HepG2 (cell line): ENCODE data around the gene SLC16A3. TPM values are rescaled to one million over a fixed set of nuclear protein-coding genes. Genes with fewer than 3 reads are reported as not detected.

Source experiments
- AGO1 ChIP-seq: fragments of 200-400 bp; formaldehyde crosslinking; IDR thresholded peaks from 2 replicates; pipeline ENCODE4 v1.6.1; 2017; ENCODE audit warnings: mild to moderate bottlenecking, low read depth, low read length, moderate library complexity; ENCODE audit not compliant: poor library complexity, severe bottlenecking
- GPN1 ChIP-seq: sonication (generic); formaldehyde crosslinking; IDR thresholded peaks from 2 replicates; pipeline ENCODE4 v1.5.1; 2020; ENCODE audit warnings: missing genetic modification reagents, borderline replicate concordance
- HIVEP1 ChIP-seq: sonication (generic); formaldehyde crosslinking; IDR thresholded peaks from 2 replicates; pipeline ENCODE4 v1.4.0; 2020; ENCODE audit warnings: mild to moderate bottlenecking, missing genetic modification reagents
- KAT8 ChIP-seq: IDR thresholded peaks from 2 replicates; pipeline ENCODE4 v1.6.1; 2016; ENCODE audit warnings: missing genetic modification reagents, missing compliant biosample characterization
- KDM5B ChIP-seq: sonication (generic); formaldehyde crosslinking; IDR thresholded peaks from 2 replicates; pipeline ENCODE4 v1.4.0; 2020; ENCODE audit warnings: missing genetic modification reagents, mild to moderate bottlenecking, borderline replicate concordance
- NR2F1 ChIP-seq, 2 experiments: fragments of 450-650 bp in 1 of 2; formaldehyde crosslinking in 1 of 2; IDR thresholded peaks; 2 replicates each; pipeline versions ENCODE4 v1.5.0 to v1.6.1; 2016 to 2020; ENCODE audit warnings: mild to moderate bottlenecking in 1 of 2, missing compliant biosample characterization in 1 of 2, missing genetic modification reagents in 1 of 2, moderate library complexity in 1 of 2
- PLRG1 ChIP-seq: fragments of 450-650 bp; conservative IDR thresholded peaks from 2 replicates; pipeline ENCODE4 v1.6.1; 2016
- RARA ChIP-seq: IDR thresholded peaks from 2 replicates; pipeline ENCODE4 v1.6.1; 2016; ENCODE audit warnings: missing genetic modification reagents, missing compliant biosample characterization
- RBAK ChIP-seq: sonication (generic); formaldehyde crosslinking; IDR thresholded peaks from 2 replicates; pipeline ENCODE4 v1.5.1; 2020; ENCODE audit warnings: mild to moderate bottlenecking, missing genetic modification reagents
- SRSF1 ChIP-seq: fragments of 200-400 bp; formaldehyde crosslinking; optimal IDR thresholded peaks from 2 replicates; pipeline ENCODE3; 2017; ENCODE audit warnings: mild to moderate bottlenecking, low read depth, low read length, moderate library complexity
- ZNF235 ChIP-seq: sonication (generic); formaldehyde crosslinking; IDR thresholded peaks from 2 replicates; pipeline ENCODE4 v1.8.1; 2023; ENCODE audit warnings: mild to moderate bottlenecking, missing genetic modification reagents, borderline replicate concordance
- polyA plus RNA-seq, 8 experiments: library from polyadenylated mRNA; depleted of rRNA in 3 of 8; stranded (reverse) in 7 of 8; unstranded in 1 of 8; fragments of >200 nt; fragmentation: Illumina TruSeq in 4 of 8; extraction: Trizol in 4 of 8; gene quantifications; 2 replicates each; pipeline versions ENCODE4 v1.2.1 to v1.2.3, GENCODE V29; 2011 to 2016; ENCODE audit warnings: low read depth in 4 of 8, missing spikeins in 1 of 8, mixed read lengths in 1 of 8; ENCODE audit not compliant: insufficient read depth in 1 of 8
- total RNA-seq, 5 experiments: library from RNA; depleted of rRNA; stranded (reverse); fragments of >200 nt; fragmentation: Illumina TruSeq; extraction: Trizol; gene quantifications; 2 replicates each; pipeline ENCODE4 v1.2.3, GENCODE V29; 2016; ENCODE audit warnings: low read depth in 1 of 5
- TF ChIP-seq, protein P1 (sequence below): sonication (generic); formaldehyde crosslinking; IDR thresholded peaks from one replicate; pipeline ENCODE4 v1.5.1; 2020; ENCODE audit warnings: mild to moderate bottlenecking, missing genetic modification reagents; ENCODE audit errors: not compliant biosample characterization
- TF ChIP-seq, protein P2 (sequence below): sonication (generic); formaldehyde crosslinking; IDR thresholded peaks from 2 replicates; pipeline ENCODE4 v1.4.0; 2020; ENCODE audit warnings: mild to moderate bottlenecking, missing genetic modification reagents
- TF ChIP-seq, protein P3 (sequence below): IDR thresholded peaks from 2 replicates; pipeline ENCODE4 v1.6.1; 2012; ENCODE audit warnings: low read length, improper control_type of control experiment

SLC16A3 gene
- total and polyA plus RNA-seq, 2 of the 13 experiments (the other 11 are each of a cell fraction or from before 2014, with no cell fraction given): 242 to 349 TPM

DNA sequence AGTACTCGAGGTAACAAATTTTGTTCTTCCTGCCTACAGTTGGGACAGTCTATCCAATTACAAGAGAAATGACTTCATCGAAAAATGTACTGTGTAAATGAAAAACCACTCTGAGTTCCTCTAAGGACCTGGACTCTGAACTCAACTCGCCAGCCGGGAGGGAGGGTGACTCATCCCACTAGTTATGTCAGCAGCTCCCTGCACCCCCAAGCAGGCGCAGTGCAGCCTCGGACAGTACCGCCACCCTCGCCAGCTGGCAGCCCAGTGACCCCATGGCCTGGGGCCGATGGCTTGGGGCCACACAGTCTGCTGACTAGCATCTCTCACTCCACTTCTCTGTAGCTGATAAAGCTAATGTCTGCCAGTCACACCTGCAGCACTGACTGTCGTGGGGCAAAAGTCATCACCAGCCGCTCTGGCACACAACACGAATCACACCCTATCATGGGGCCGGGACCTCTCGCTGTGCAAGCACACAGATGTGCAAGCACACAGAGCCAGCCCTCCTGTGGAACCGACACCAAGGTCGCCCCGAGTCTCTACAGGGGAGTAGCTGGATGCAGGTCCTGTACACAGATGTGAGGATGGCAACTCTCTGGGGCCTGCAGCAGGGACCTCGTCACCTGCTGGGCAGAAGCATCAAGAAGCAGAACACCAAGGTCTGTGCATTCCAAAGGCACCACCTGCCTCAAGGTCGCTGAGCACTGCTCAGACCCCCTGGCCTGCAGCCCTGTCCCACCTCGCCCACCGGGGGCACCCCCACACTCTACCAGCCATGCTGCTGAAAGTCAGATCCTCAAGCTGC lies 38.9 kb downstream of the SLC16A3 start (continued):
- TF ChIP-seq NR2F1 (CRISPR knock-in tag; IDR thresholded peaks at IDR 0.05) (peak; percentile 96), HIVEP1 (CRISPR knock-in tag) (peak; percentile 98), AGO1 (peak; percentile 75), RBAK (CRISPR knock-in tag) (peak; percentile 75; the same call in 1 of the 2 replicates), RARA (CRISPR knock-in tag) (peak; percentile 99), ZNF235 (no peak; the same call in none of the 2 replicates), GPN1 (no peak; the same call in 1 of the 2 replicates), KDM5B (CRISPR knock-in tag) (peak; percentile 87), KAT8 (peak; percentile 84), PLRG1 (no peak), SRSF1 (no peak)
- TF ChIP-seq, protein P1, sequence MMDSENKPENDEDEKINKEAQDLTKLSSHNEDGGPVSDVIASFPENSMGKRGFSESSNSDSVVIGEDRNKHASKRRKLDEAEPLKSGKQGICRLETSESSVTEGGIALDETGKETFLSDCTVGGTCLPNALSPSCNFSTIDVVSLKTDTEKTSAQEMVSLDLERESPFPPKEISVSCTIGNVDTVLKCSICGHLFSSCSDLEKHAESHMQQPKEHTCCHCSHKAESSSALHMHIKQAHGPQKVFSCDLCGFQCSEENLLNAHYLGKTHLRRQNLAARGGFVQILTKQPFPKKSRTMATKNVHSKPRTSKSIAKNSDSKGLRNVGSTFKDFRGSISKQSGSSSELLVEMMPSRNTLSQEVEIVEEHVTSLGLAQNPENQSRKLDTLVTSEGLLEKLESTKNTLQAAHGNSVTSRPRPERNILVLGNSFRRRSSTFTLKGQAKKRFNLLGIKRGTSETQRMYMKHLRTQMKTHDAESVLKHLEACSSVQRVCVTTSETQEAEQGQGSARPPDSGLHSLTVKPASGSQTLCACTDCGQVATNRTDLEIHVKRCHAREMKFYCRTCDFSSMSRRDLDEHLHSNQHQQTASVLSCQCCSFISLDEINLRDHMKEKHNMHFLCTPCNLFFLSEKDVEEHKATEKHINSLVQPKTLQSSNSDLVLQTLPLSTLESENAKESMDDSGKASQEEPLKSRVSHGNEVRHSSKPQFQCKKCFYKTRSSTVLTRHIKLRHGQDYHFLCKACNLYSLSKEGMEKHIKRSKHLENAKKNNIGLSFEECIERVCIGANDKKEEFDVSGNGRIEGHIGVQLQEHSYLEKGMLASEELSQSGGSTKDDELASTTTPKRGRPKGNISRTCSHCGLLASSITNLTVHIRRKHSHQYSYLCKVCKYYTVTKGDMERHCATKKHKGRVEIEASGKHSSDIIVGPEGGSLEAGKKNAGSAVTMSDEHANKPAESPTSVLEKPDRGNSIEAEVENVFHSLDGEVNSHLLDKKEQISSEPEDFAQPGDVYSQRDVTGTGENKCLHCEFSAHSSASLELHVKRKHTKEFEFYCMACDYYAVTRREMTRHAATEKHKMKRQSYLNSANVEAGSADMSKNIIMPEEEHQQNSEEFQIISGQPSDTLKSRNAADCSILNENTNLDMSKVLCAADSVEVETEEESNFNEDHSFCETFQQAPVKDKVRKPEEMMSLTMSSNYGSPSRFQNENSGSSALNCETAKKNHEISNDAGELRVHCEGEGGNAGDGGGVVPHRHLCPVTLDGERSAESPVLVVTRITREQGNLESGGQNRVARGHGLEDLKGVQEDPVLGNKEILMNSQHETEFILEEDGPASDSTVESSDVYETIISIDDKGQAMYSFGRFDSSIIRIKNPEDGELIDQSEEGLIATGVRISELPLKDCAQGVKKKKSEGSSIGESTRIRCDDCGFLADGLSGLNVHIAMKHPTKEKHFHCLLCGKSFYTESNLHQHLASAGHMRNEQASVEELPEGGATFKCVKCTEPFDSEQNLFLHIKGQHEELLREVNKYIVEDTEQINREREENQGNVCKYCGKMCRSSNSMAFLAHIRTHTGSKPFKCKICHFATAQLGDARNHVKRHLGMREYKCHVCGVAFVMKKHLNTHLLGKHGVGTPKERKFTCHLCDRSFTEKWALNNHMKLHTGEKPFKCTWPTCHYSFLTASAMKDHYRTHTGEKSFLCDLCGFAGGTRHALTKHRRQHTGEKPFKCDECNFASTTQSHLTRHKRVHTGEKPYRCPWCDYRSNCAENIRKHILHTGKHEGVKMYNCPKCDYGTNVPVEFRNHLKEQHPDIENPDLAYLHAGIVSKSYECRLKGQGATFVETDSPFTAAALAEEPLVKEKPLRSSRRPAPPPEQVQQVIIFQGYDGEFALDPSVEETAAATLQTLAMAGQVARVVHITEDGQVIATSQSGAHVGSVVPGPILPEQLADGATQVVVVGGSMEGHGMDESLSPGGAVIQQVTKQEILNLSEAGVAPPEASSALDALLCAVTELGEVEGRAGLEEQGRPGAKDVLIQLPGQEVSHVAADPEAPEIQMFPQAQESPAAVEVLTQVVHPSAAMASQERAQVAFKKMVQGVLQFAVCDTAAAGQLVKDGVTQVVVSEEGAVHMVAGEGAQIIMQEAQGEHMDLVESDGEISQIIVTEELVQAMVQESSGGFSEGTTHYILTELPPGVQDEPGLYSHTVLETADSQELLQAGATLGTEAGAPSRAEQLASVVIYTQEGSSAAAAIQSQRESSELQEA (CRISPR knock-in tag): no peak
- TF ChIP-seq, protein P2, sequence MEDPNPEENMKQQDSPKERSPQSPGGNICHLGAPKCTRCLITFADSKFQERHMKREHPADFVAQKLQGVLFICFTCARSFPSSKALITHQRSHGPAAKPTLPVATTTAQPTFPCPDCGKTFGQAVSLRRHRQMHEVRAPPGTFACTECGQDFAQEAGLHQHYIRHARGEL (CRISPR knock-in tag): no peak; the same call in 1 of the 2 replicates
- TF ChIP-seq, protein P3, sequence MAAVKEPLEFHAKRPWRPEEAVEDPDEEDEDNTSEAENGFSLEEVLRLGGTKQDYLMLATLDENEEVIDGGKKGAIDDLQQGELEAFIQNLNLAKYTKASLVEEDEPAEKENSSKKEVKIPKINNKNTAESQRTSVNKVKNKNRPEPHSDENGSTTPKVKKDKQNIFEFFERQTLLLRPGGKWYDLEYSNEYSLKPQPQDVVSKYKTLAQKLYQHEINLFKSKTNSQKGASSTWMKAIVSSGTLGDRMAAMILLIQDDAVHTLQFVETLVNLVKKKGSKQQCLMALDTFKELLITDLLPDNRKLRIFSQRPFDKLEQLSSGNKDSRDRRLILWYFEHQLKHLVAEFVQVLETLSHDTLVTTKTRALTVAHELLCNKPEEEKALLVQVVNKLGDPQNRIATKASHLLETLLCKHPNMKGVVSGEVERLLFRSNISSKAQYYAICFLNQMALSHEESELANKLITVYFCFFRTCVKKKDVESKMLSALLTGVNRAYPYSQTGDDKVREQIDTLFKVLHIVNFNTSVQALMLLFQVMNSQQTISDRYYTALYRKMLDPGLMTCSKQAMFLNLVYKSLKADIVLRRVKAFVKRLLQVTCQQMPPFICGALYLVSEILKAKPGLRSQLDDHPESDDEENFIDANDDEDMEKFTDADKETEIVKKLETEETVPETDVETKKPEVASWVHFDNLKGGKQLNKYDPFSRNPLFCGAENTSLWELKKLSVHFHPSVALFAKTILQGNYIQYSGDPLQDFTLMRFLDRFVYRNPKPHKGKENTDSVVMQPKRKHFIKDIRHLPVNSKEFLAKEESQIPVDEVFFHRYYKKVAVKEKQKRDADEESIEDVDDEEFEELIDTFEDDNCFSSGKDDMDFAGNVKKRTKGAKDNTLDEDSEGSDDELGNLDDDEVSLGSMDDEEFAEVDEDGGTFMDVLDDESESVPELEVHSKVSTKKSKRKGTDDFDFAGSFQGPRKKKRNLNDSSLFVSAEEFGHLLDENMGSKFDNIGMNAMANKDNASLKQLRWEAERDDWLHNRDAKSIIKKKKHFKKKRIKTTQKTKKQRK: no peak
